Epithelial cell of esophagus (primary cell): Measurements from ENCODE around the gene HSPE1.

Source experiments
- DNase-seq: peaks from one replicate; pipeline ENCODE4 v3.0.0; 2010; ENCODE audit warnings: low read depth
- H3K4me3 ChIP-seq: 2 replicates; pipeline ENCODE4 v1.5.1; 2011; ENCODE audit warnings: mild to moderate bottlenecking, low read length, control low read depth
- CTCF ChIP-seq: IDR thresholded peaks from 2 replicates; pipeline ENCODE4 v1.5.1; 2011; ENCODE audit warnings: low read depth, mild to moderate bottlenecking, low read length, control low read depth, inconsistent platforms; ENCODE audit not compliant: insufficient read depth; ENCODE audit errors: missing control alignments

HSPE1 gene

GRCh38 chr2:197513915-197514314, 13.7 kb downstream of the HSPE1 start:
- H3K4me3 ChIP-seq: no peak overlapping the region
- DNase-seq: no peak
- TF ChIP-seq CTCF: no peak

GRCh38 chr2:197514754-197515153, 14.6 kb downstream of the HSPE1 start:
- TF ChIP-seq CTCF: no peak
- DNase-seq: no peak
- H3K4me3 ChIP-seq: peak overlapping the region; percentile 59

GRCh38 chr2:197515315-197515738, 15.1 kb downstream of the HSPE1 start:
- H3K4me3 ChIP-seq: peak overlapping the region; percentile 59
- no peak for TF ChIP-seq CTCF

GRCh38 chr2:197515739-197516392, 15.7 kb downstream of the HSPE1 start, which contains the start of gene MOB4:
Gene MOB4, plus strand, starts transcription at chr2:197516066. Its CDS starts 21 bp downstream, at chr2:197516087.
- H3K4me3 ChIP-seq: peak within 1 kb of the TSS; percentile 59
- no peak for TF ChIP-seq CTCF

More at GRCh38 chr2:197515315-197515738, 15.1 kb downstream of the HSPE1 start:
- no peak for DNase-seq

GRCh38 chr2:197516393-197516761, 16.2 kb downstream of the HSPE1 start:
- DNase-seq: peak; percentile 79
- H3K4me3 ChIP-seq: peak overlapping the region; percentile 59
- no peak for TF ChIP-seq CTCF

More at GRCh38 chr2:197515739-197516392, 15.7 kb downstream of the HSPE1 start, which contains the start of gene MOB4:
- peak; percentile 97 for DNase-seq

GRCh38 chr2:197517150-197517549, 17.0 kb downstream of the HSPE1 start:
- no peak for TF ChIP-seq CTCF
- peak overlapping the region; percentile 59 for H3K4me3 ChIP-seq
- no peak for DNase-seq

- no peak for DNase-seq
- TF ChIP-seq CTCF: no peak
- no peak overlapping the region for H3K4me3 ChIP-seq
These were observed 38.2 kb downstream of the HSPE1 start for GRCh38 chr2:197538412-197538811.
